Cardiac muscle cell (in vitro differentiated cells and primary cell): ENCODE data around the gene RNPEP. TPM values are rescaled to one million over a fixed set of nuclear protein-coding genes. Genes with fewer than 3 reads are reported as not detected.
A peak's percentile ranks its signal among the peaks of the same experiment; 100 is the strongest.
"Not testable (repeated sequence)": the region's sequence is repeated elsewhere in the genome, so short reads cannot be mapped to it uniquely, and the experiment has no call there.

Experiments used
- DNase-seq, 2 donors: peaks; one replicate each; pipeline versions ENCODE4 v3.0.0 to v3.0.0-alpha.2; 2010 to 2017; ENCODE audit warnings: low read depth in 1 of 2, low spot score in 1 of 2
- H3K27ac ChIP-seq: fragments of 200-600 bp; sonication (generic); 2 replicates; pipeline ENCODE4 v1.5.1; 2016
- H3K27me3 ChIP-seq: fragments of 200-600 bp; sonication (generic); 2 replicates; pipeline ENCODE4 v1.6.0; 2016; ENCODE audit warnings: control low read depth
- H3K36me3 ChIP-seq: fragments of 200-600 bp; sonication (generic); 2 replicates; pipeline ENCODE4 v1.5.1; 2016; ENCODE audit warnings: control low read depth
- H3K4me1 ChIP-seq: fragments of 200-600 bp; sonication (generic); 2 replicates; pipeline ENCODE4 v1.8.1; 2017; ENCODE audit warnings: low read depth, mild to moderate bottlenecking, mixed run types
- H3K4me3 ChIP-seq: fragments of 200-600 bp; sonication (generic); 2 replicates; pipeline ENCODE4 v1.5.1; 2016; ENCODE audit warnings: mild to moderate bottlenecking
- H3K9me3 ChIP-seq: fragments of 200-600 bp; sonication (generic); 2 replicates; pipeline ENCODE4 v1.5.1; 2017; ENCODE audit warnings: low read depth, mild to moderate bottlenecking, control low read depth
- polyA plus RNA-seq: library from polyadenylated mRNA; unstranded; fragments of >200 nt; fragmentation: Nextera tagmentation; extraction: Ambion mirVana; gene quantifications from 2 replicates; pipeline ENCODE4 v1.2.1, GENCODE V29; 2016
- total RNA-seq: library from RNA; depleted of rRNA; stranded (reverse); fragments of >200 nt; gene quantifications from 2 replicates; pipeline ENCODE4 v1.2.3, GENCODE V29; 2016
- TF ChIP-seq, protein P1 (sequence below): IDR thresholded peaks from 2 replicates; pipeline ENCODE4 v1.5.1; 2012; ENCODE audit warnings: low read depth, mild to moderate bottlenecking, low read length

Gene RNPEP
- total and polyA plus RNA-seq, 2 experiments from 2014 or later, result 52.6 to 56.6 TPM

DNA sequence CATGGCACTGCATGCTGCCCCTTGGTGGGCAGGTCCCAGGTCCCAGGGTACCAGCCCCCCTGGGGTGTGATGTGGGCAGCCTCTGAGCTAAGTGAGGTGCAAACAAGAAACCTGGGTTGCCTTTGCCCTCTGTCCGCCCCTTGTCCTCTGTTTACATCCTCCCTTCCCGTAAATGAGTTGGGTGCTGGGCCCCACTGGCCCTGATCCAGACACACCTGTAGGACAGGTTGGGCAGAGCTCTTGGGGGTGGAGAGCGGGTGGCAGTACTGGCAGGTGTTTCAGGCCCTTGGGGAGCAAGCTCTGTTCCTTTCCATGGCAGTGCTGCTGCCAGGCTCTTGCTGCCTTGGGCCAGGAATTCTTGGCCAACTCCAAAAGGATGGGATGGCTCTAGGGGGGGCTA, 63.8 kb downstream of the RNPEP start:
- H3K27me3 ChIP-seq, result no peaks in the 10 kb centered on the region
- no peak overlapping the region for H3K27ac ChIP-seq
- peaks cover 22% of the 10 kb centered on the region for H3K4me1 ChIP-seq
- DNase-seq, result no peak
- H3K9me3 ChIP-seq, result no peaks in the 10 kb centered on the region
- TF ChIP-seq, protein P1, sequence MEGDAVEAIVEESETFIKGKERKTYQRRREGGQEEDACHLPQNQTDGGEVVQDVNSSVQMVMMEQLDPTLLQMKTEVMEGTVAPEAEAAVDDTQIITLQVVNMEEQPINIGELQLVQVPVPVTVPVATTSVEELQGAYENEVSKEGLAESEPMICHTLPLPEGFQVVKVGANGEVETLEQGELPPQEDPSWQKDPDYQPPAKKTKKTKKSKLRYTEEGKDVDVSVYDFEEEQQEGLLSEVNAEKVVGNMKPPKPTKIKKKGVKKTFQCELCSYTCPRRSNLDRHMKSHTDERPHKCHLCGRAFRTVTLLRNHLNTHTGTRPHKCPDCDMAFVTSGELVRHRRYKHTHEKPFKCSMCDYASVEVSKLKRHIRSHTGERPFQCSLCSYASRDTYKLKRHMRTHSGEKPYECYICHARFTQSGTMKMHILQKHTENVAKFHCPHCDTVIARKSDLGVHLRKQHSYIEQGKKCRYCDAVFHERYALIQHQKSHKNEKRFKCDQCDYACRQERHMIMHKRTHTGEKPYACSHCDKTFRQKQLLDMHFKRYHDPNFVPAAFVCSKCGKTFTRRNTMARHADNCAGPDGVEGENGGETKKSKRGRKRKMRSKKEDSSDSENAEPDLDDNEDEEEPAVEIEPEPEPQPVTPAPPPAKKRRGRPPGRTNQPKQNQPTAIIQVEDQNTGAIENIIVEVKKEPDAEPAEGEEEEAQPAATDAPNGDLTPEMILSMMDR, result no peak
- H3K4me3 ChIP-seq, result no peak overlapping the region
- H3K36me3 ChIP-seq, result no peaks in the 10 kb centered on the region

DNA sequence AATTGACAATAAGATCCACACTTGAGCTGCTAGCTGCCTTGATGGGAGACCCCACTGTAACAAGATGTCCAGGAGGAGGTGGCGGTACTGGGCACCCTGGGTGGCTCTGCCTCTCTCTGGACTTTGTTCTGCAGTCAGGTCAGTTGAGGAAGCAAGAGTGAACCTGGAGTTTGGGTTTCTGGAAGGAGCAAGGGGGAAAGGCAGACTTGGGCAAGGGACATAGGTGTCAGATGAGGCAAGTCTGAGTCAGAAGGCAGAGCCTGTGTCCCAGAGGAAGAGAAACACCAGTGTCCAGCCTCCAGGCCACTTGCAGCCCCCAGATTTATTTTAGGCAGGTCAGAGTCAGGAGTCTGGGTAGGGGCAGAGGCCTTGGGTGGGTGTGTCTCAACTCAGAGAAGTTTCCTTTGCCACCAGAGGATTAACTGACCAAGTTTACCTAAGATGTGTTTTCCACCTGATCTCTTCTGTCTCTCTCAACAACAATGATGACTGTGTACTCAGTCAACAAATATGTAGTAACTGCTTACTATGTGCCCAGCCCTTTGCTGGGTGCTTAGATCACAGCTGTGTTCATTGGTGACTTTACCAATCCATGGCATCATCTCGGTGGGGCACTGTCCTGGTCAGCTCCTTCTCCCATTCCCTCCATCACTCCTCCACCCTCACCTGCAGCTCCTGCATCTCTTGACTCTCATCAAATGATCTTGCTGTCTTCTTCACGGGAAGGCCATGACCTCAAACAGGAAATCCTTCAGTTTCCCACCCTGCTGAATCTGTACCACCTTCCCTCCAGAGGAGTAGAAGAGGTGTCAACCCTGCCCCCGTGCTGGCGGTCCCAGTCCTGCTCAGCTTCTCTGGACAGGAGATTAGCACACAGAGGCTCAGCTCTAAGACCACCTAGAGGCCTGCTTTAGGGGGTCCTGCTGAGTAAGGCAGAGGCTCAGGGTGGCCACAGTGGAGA, 64.6 kb downstream of the RNPEP start:
- H3K27ac ChIP-seq, result peak overlapping the region; percentile 98
- TF ChIP-seq, protein P1, result no peak
- no peaks in the 10 kb centered on the region for H3K36me3 ChIP-seq
- no peaks in the 10 kb centered on the region for H3K9me3 ChIP-seq
- no peak overlapping the region for H3K4me3 ChIP-seq
- peaks cover 22% of the 10 kb centered on the region for H3K4me1 ChIP-seq
- DNase-seq, result no peak
- H3K27me3 ChIP-seq, result no peaks in the 10 kb centered on the region

DNA sequence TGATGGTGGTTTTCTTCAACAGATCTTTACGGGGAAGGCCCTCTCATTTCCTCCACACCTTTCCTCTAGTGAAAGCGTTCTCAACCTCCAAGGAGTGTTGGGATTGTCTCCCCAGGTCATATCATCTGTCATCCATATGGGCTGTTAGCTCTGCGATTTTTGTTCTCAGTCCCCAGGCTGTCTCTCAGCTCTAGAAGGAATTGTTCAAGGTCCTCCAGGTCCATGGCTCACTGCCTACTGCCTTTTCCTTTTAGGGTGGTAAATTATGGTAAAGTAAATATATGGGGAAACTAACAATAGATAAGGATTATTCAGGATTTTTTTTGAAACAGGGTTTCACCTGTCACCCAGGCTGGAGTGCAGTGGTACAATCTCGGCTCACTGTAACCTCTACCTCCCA, 65.5 kb downstream of the RNPEP start:
- H3K27ac ChIP-seq, result peak overlapping the region; percentile 98
- H3K4me1 ChIP-seq, result peaks cover 22% of the 10 kb centered on the region
- H3K36me3 ChIP-seq, result no peaks in the 10 kb centered on the region
- H3K9me3 ChIP-seq, result no peaks in the 10 kb centered on the region
- TF ChIP-seq, protein P1, result no peak
- no peak for DNase-seq
- H3K4me3 ChIP-seq, result no peak overlapping the region
- H3K27me3 ChIP-seq, result no peaks in the 10 kb centered on the region

DNA sequence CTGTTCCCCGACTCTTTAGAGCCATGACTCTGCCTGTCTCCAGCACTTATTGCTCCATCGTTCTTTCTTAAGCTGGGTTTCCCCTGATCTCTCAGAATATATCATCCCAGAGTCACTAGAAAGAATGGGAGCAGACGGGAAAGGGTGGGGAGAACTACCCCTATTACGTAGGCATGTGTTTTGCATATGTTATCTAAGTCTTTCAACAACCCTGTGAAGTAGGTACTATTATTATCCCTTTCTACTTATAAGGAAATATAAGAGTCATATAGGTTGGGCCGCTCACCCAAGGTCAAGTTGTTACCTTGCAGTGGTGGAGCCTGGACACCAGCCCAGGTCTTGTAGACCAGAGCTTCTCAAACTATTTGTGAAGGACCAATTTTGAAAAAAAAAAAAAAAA, 66.7 kb downstream of the RNPEP start:
- no peaks in the 10 kb centered on the region for H3K9me3 ChIP-seq
- peak overlapping the region; percentile 98 for H3K27ac ChIP-seq
- H3K4me1 ChIP-seq, result peaks cover 22% of the 10 kb centered on the region
- H3K27me3 ChIP-seq, result no peaks in the 10 kb centered on the region
- H3K36me3 ChIP-seq, result no peaks in the 10 kb centered on the region
- peak; percentile 23 to 90 for DNase-seq
- TF ChIP-seq, protein P1, result no peak
- H3K4me3 ChIP-seq, result no peak overlapping the region

DNA sequence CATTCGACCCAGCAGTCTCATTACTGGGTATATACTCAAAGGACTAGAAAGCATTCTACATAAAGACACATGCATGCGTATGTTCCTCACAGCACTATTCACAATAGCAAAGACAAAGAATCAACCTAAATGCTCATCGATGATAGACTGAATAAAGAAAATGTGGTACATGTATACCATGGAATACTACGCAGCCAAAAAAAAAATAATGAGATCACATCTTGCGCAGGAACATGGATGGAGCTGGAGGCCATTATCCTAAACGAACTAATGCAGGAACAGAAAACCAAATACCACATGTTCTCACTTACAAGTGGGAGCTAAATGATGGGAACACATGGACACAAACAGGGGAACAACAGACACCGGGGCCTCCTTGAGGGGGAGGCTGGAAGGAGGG, 71.6 kb downstream of the RNPEP start:
- H3K4me1 ChIP-seq, result peaks cover 5% of the 10 kb centered on the region
- H3K27ac ChIP-seq, result no peak overlapping the region
- no peak for DNase-seq
- TF ChIP-seq, protein P1, result no peak
- H3K4me3 ChIP-seq, result no peak overlapping the region
- no peaks in the 10 kb centered on the region for H3K27me3 ChIP-seq
- no peaks in the 10 kb centered on the region for H3K9me3 ChIP-seq
- no peaks in the 10 kb centered on the region for H3K36me3 ChIP-seq

DNA sequence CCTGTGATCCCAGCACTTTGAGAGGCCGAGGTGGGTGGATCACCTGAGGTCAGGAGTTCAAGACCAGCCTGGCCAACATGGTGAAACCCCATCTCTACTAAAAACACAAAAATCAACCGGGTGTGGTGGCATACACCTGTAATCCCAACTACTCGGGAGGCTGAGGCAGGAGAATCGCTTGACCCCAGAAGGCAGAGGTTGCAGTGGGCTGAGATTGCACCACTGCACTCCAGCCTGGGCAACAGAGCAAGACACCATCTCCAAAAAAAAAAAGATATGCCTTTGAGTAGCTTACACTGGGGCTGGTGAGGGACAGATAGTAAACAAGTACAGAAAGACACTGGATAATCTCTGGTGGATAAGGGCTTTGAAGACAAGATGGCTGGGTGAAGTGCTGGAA, 72.2 kb downstream of the RNPEP start:
- not testable (repeated sequence) for H3K4me3 ChIP-seq, H3K9me3 ChIP-seq, H3K27me3 ChIP-seq, H3K27ac ChIP-seq, H3K4me1 ChIP-seq, H3K36me3 ChIP-seq, DNase-seq
